PFSK-1 (cell line): ENCODE data around the gene GPR39.

Experiments used
- POLR2AphosphoS5 ChIP-seq: IDR thresholded peaks from 2 replicates; pipeline ENCODE4 v1.6.1; 2012; ENCODE audit warnings: low read depth, mild to moderate bottlenecking, control low read depth, low read length, moderate library complexity
- SIN3A ChIP-seq: IDR thresholded peaks from 2 replicates; pipeline ENCODE4 v1.6.1; 2012; ENCODE audit warnings: mild to moderate bottlenecking, low read length, moderate library complexity, borderline replicate concordance; ENCODE audit not compliant: insufficient read depth
- TAF1 ChIP-seq: IDR thresholded peaks from 2 replicates; pipeline ENCODE4 v1.6.1; 2012; ENCODE audit warnings: low read length, control low read depth, borderline replicate concordance; ENCODE audit not compliant: insufficient read depth

DNA sequence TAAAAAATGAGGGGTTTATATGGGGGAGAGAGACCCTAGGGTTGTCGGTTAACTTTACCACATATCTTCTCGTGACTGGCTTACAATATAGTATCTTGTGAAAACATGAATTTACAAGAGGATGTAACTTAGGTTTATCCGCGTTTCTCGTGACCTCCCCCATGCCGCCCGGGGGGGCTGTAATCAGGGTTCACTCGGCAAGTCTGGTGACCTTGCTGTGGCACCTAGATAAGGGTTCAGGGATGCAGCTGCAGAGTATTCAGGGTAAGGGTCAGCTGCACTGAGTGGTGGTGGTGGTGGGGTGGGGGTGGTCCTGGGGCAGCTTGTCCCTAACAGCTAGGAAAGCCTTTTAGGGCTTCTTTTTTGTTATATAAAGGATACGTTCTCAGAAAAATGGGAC lies 141.1 kb downstream of the GPR39 start:
- TF ChIP-seq POLR2AphosphoS5 (no peak), TAF1 (no peak), SIN3A (no peak)
